ENCODE measurements around the gene IL1RAPL1.

GRCh38 chrX:28756647-28757046 is 169.4 kb downstream of the IL1RAPL1 start:
- TF ChIP-seq CTCF (IDR thresholded peaks at IDR 0.05), result no peak
- no peak for TF ChIP-seq HOXA7 (CRISPR knock-in tag; IDR thresholded peaks at IDR 0.05)
- TF ChIP-seq, protein P1, sequence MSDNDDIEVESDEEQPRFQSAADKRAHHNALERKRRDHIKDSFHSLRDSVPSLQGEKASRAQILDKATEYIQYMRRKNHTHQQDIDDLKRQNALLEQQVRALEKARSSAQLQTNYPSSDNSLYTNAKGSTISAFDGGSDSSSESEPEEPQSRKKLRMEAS (IDR thresholded peaks at IDR 0.05), result no peak
- TF ChIP-seq MAFK (IDR thresholded peaks at IDR 0.05; ENCODE audit: partially characterized antibody), result no peak
- TF ChIP-seq EP300 (IDR thresholded peaks at IDR 0.05), result no peak
